ENCODE results near the gene PAIP1. TPM values are rescaled to one million over a fixed set of nuclear protein-coding genes. Genes with fewer than 3 reads are reported as not detected.

Gene PAIP1
- total and polyA plus RNA-seq, 2 donors (not counting 3 experiments of a cell fraction or from before 2014, with no cell fraction given): 69.1 to 90.1 TPM

- Histone ChIP-seq H3K36me3 (ENCODE audit: control insufficient read depth in 2 of 2, extremely low read depth in 1 of 2, insufficient read depth in 2 of 2, low read length in 2 of 2) (peaks cover 0 to 2% of the 10 kb centered on the region in 2 experiments), H3K4me1 (ENCODE audit: control insufficient read depth, extremely low read depth, insufficient read depth, low read length) (no peaks in the 10 kb centered on the region), H3K4me3 (replicated peaks in 1 of 3; ENCODE audit: insufficient read depth in 1 of 3, low read depth in 1 of 3, low read length in 3 of 3) (no peak overlapping the region), H4K20me1 (replicated peaks; ENCODE audit: control insufficient read depth, extremely low read depth, insufficient read depth, low read length) (no peaks in the 10 kb centered on the region), H2AFZ (ENCODE audit: low read depth, low read length) (no peak overlapping the region), H3K27me3 (ENCODE audit: control insufficient read depth in 2 of 2, insufficient read depth in 2 of 2, low read length in 2 of 2) (no peaks in the 10 kb centered on the region), H3K79me2 (ENCODE audit: control insufficient read depth, insufficient read depth, low read length) (no peaks in the 10 kb centered on the region), H3K27ac (ENCODE audit: insufficient read depth, low read depth, low read length) (no peak overlapping the region), H3K4me2 (ENCODE audit: insufficient read depth, low read length) (no peak overlapping the region), H3K9me1 (replicated peaks; ENCODE audit: control insufficient read depth, extremely low read depth, insufficient read depth, low read length) (no peaks in the 10 kb centered on the region), H3K9me3 (replicated peaks; ENCODE audit: control insufficient read depth, insufficient read depth, low read length) (no peaks in the 10 kb centered on the region), H3K9ac (replicated peaks; ENCODE audit: extremely low read depth, insufficient read depth, low read length) (no peak overlapping the region)
- BruUV-seq (replicated peaks): no TSS peak
- dilution Hi-C loops (cut with MboI; ENCODE audit: extremely low pct_ligation_motif_present, low sequenced_read_pairs) (no loop called here), intact Hi-C loops (cut with micrococcal nuclease) (no loop called here)
- ChIA-PET POLR2A (no interaction called here), CTCF (interaction anchor here (1.3 kb wide), 1 partner anchor 58 kb away, joined by 3 read pairs; no protein-coding TSS in a partner anchor)
- DNase-seq (ENCODE audit: low read depth, low spot score) (peak; percentile 47), FAIRE-seq (no peak)
- TF ChIP-seq FOS (IDR thresholded peaks at IDR 0.05; ENCODE audit: borderline replicate concordance, insufficient read depth, low read length) (no peak), JUN (IDR thresholded peaks at IDR 0.05; ENCODE audit: borderline replicate concordance, insufficient read depth, insufficient read length, low read depth) (no peak), MAX (IDR thresholded peaks at IDR 0.05; ENCODE audit: insufficient read depth, insufficient read length) (no peak), POLR2A (IDR thresholded peaks at IDR 0.05; ENCODE audit: low read depth, low read length) (no peak), POLR2AphosphoS5 (IDR thresholded peaks at IDR 0.05; ENCODE audit: insufficient read depth, low read depth, low read length) (no peak), EZH2 (IDR thresholded peaks at IDR 0.05; ENCODE audit: borderline replicate concordance, low read depth, low read length, severe bottlenecking) (no peak), GATA2 (IDR thresholded peaks at IDR 0.05; ENCODE audit: insufficient read depth, insufficient read length, low read depth, low read length) (no peak), CTCF (IDR thresholded peaks at IDR 0.05; ENCODE audit: extremely low read depth in 1 of 2, insufficient read depth in 1 of 2, low read depth in 1 of 2, low read length in 2 of 2) (no peak), MYC (IDR thresholded peaks at IDR 0.05; ENCODE audit: low read depth, low read length) (no peak)
Measured at GRCh38 chr5:43573058-43573457, 16.2 kb upstream of the PAIP1 start.
